RWPE1 (cell line): ENCODE measurements around the gene KRTAP17-1.
A peak's percentile ranks its signal among the peaks of the same experiment; 100 is the strongest.
"Not testable (repeated sequence)": the region's sequence is repeated elsewhere in the genome, so short reads cannot be mapped to it uniquely, and the experiment has no call there.

Source experiments
- CTCF ChIA-PET: fragments of 350-600 bp; sonication (Branson Sonifier 250); formaldehyde crosslinking; extraction: SDS; loops from one replicate; lab custom pipeline; 2021; lab: Yijun Ruan, JAX
- POLR2A ChIA-PET: fragments of 400-600 bp; formaldehyde crosslinking; extraction: SDS; loops from one replicate; lab custom pipeline; 2020; ENCODE audit warnings: antibody characterized with exemption; ENCODE audit not compliant: low non-redundant PET; lab: Yijun Ruan, JAX
- DNase-seq: peaks from one replicate; pipeline ENCODE4 v3.0.0; 2012; ENCODE audit warnings: low spot score
- H3K27ac ChIP-seq: fragments of 450-650 bp; 2 replicates; pipeline ENCODE4 v1.5.1; 2017
- TF ChIP-seq, protein P1 (sequence below): fragments of 450-650 bp; conservative IDR thresholded peaks from 2 replicates; pipeline ENCODE4 v1.5.1; 2017; ENCODE audit warnings: low read depth, mild to moderate bottlenecking

KRTAP17-1 gene, protein sequence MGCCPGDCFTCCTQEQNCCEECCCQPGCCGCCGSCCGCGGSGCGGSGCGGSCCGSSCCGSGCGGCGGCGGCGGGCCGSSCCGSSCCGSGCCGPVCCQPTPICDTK

DNA sequence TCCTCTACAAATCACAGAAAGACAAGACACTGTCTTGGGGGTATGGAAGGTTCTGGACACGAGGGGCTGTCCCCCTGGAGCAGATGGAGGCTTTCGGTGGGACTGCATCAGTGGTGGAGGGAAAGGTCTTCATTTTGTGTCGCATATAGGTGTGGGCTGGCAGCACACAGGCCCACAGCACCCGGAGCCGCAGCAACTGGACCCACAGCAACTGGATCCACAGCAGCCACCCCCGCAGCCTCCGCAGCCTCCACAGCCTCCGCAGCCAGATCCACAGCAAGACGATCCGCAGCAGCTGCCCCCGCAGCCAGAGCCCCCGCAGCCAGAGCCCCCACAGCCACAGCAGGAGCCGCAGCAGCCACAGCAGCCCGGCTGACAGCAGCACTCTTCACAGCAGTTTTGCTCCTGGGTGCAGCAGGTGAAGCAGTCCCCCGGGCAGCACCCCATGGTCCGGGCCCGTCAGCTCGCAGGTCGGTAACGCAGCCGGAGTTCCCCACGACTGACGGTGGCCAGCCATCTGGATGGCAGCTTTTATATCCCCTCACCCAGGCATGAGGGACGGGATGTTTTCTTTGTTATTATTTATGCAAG, at the start of gene KRTAP17-1:
Gene KRTAP17-1, minus strand, starts transcription at position 507 of the 591 bp plus-strand sequence. Its CDS starts 60 bp downstream, at position 447.
- TF ChIP-seq, protein P1, sequence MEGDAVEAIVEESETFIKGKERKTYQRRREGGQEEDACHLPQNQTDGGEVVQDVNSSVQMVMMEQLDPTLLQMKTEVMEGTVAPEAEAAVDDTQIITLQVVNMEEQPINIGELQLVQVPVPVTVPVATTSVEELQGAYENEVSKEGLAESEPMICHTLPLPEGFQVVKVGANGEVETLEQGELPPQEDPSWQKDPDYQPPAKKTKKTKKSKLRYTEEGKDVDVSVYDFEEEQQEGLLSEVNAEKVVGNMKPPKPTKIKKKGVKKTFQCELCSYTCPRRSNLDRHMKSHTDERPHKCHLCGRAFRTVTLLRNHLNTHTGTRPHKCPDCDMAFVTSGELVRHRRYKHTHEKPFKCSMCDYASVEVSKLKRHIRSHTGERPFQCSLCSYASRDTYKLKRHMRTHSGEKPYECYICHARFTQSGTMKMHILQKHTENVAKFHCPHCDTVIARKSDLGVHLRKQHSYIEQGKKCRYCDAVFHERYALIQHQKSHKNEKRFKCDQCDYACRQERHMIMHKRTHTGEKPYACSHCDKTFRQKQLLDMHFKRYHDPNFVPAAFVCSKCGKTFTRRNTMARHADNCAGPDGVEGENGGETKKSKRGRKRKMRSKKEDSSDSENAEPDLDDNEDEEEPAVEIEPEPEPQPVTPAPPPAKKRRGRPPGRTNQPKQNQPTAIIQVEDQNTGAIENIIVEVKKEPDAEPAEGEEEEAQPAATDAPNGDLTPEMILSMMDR = no peak
- no peak within 1 kb of the TSS for H3K27ac ChIP-seq
- POLR2A ChIA-PET = no interaction called here
- no peak for DNase-seq
- CTCF ChIA-PET = interaction anchor here (0.6 to 1.1 kb wide), 4 partner anchors 14 to 498 kb away, joined by 4 to 7 read pairs (median 4); no protein-coding TSS in a partner anchor

DNA sequence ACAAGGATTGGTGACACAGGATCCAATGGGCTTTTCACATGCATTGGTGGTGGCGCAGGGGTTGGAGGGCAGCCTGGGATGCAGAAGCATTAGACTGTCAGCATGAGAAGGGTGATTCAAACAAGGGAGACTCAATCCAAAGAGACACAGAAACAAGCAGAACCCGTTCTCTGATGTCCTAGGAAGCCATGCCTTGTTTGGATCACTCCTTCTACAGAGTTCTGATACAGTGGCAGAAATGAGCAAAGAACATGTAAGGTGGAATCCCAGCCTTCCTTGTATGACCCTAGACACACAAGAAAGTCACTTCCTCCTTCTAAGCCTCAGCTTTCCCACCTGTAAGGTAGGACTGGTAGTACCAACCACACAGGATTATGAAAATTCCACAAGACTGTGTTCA, 48.4 kb upstream of the KRTAP17-1 start:
- TF ChIP-seq, protein P1 = no peak
- POLR2A ChIA-PET = no interaction called here
- no peak overlapping the region for H3K27ac ChIP-seq
- DNase-seq = no peak
- CTCF ChIA-PET = no interaction called here

- DNase-seq = no peak
- H3K27ac ChIP-seq = no peak overlapping the region
- TF ChIP-seq, protein P1 = no peak
- POLR2A ChIA-PET = no interaction called here
- CTCF ChIA-PET = no interaction called here
Measured at GRCh38 chr17:41360296-41360995, 44.9 kb upstream of the KRTAP17-1 start.

GRCh38 chr17:41354536-41354935, 39.0 kb upstream of the KRTAP17-1 start:
- TF ChIP-seq, protein P1 = no peak
- CTCF ChIA-PET = interaction anchor here (0.6 kb wide), 2 partner anchors 31 to 496 kb away, joined by 4 to 6 read pairs; no protein-coding TSS in a partner anchor
- DNase-seq = no peak
- no peak overlapping the region for H3K27ac ChIP-seq
- POLR2A ChIA-PET = no interaction called here

DNA sequence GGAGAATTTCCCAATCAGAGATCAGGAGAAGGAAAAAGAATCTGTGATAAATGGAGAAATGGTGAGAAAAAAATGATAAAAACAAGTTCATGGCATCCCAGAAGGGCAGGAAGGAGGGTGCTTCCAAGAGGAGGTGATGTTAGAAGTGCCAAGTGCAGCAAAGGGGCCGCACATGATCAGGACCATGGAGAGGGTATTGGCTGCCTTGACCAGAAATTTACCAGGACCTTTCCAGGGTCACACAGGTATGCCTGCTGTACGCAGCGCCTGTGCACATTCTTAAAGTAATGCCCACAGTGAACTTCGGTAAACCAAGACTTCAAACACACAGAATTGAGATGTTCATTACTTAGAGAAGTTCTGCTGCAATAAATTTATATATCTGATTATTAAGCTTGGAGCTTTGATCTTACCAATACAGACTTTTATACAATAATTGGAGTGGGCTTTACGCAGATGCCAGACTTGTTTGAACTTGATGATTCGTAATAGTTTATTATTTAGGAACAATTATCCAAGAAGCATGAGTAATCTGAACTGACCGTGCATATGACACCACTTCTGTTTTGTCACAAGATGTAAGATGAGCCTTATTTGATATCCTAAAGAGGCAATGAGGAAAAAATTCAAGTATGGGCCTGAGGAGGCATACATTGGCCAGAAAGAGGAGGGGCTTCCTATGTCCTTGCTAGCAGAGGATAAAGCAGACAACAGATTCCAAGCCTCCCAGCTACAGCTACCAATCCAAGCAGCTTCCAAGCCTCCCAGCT, 37.3 kb upstream of the KRTAP17-1 start:
- TF ChIP-seq, protein P1 = no peak
- ChIA-PET POLR2A (no interaction called here), CTCF (no interaction called here)
- DNase-seq = peak; percentile 23
- no peak overlapping the region for H3K27ac ChIP-seq

GRCh38 chr17:41351177-41351576, 35.7 kb upstream of the KRTAP17-1 start:
- H3K27ac ChIP-seq = no peak overlapping the region
- DNase-seq = no peak
- CTCF ChIA-PET = no interaction called here
- TF ChIP-seq, protein P1 = no peak
- POLR2A ChIA-PET = no interaction called here

GRCh38 chr17:41350381-41350878, 34.9 kb upstream of the KRTAP17-1 start, which contains the start of gene KRT33A:
Gene KRT33A (minus strand): TSS chr17:41350828. CDS start chr17:41350767, 61 bp downstream.
- DNase-seq, H3K27ac ChIP-seq, CTCF ChIA-PET, POLR2A ChIA-PET: not testable (repeated sequence)
